H1 (cell line): ENCODE measurements around the gene GNAL. TPM values are rescaled to one million over a fixed set of nuclear protein-coding genes. Genes with fewer than 3 reads are reported as not detected.

Source experiments
- CBX8 ChIP-seq: fragments of 300-800, 300-1000 bp; sonication (generic); IDR thresholded peaks from 2 replicates; pipeline ENCODE4 v1.7.1; 2016; ENCODE audit warnings: low read depth, low read length, borderline replicate concordance
- EZH2 ChIP-seq: fragments of 200-600 bp; sonication (generic); IDR thresholded peaks from 2 replicates; pipeline ENCODE4 v1.7.1; 2012; ENCODE audit warnings: low read depth, mild to moderate bottlenecking, moderate library complexity, low read length, inconsistent platforms; ENCODE audit not compliant: severe bottlenecking
- GABPA ChIP-seq: IDR thresholded peaks from 2 replicates; pipeline ENCODE4 v1.6.1; 2011; ENCODE audit warnings: mild to moderate bottlenecking, low read length, moderate library complexity, borderline replicate concordance; ENCODE audit not compliant: insufficient read depth
- KDM5A ChIP-seq: fragments of 200-600 bp; IDR thresholded peaks from 2 replicates; pipeline ENCODE4 v1.7.1; 2012; ENCODE audit warnings: mild to moderate bottlenecking, low read length, inconsistent platforms, mixed read lengths
- MAX ChIP-seq: IDR thresholded peaks from 2 replicates; pipeline ENCODE4 v1.6.1; 2012; ENCODE audit warnings: inconsistent platforms
- POLR2AphosphoS5 ChIP-seq: IDR thresholded peaks from 2 replicates; pipeline ENCODE4 v1.6.1; 2011; ENCODE audit warnings: low read depth, low read length
- RXRA ChIP-seq: IDR thresholded peaks from 2 replicates; pipeline ENCODE4 v1.6.1; 2011; ENCODE audit warnings: low read depth, mild to moderate bottlenecking, low read length, moderate library complexity; ENCODE audit not compliant: insufficient read depth
- SIX5 ChIP-seq: IDR thresholded peaks from 2 replicates; pipeline ENCODE4 v1.6.1; 2011; ENCODE audit warnings: mild to moderate bottlenecking, low read depth, low read length
- TAF7 ChIP-seq: optimal IDR thresholded peaks from 2 replicates; pipeline ENCODE3; 2011; ENCODE audit warnings: low read depth, mild to moderate bottlenecking, inconsistent platforms, low read length, moderate library complexity, borderline replicate concordance
- USF2 ChIP-seq: IDR thresholded peaks from 2 replicates; pipeline ENCODE4 v1.6.1; 2011; ENCODE audit warnings: low read length, improper control_type of control experiment
- polyA plus RNA-seq, 7 experiments: library from polyadenylated mRNA; depleted of rRNA in 3 of 7; stranded (reverse) in 5 of 7; unstranded in 2 of 7; fragments of >200 nt in 5 of 7; fragments of 200-250 nt in 2 of 7; gene quantifications; 1 replicate in 5 of 7; 2 replicates in 1 of 7; 4 replicates in 1 of 7; pipeline versions ENCODE4 v1.2.1 to v1.2.3, GENCODE V29; 2011 to 2013; ENCODE audit warnings: missing spikeins in 2 of 7, mixed read lengths in 2 of 7
- total RNA-seq: library from RNA; stranded (reverse); fragmentation: NEBNext Ultra II Directional; extraction: Animal tissue kit (Norgen Biotek cat#: 25700); gene quantifications from 2 replicates; pipeline ENCODE4 v1.2.1, GENCODE V29; 2021

GNAL gene
- total and polyA plus RNA-seq, 2 of the 8 experiments (the other 6 are each of a cell fraction or from before 2014, with no cell fraction given) = 13.2 to 18.3 TPM

- TF ChIP-seq USF2 = no peak
- TF ChIP-seq MAX = no peak
- no peak for TF ChIP-seq KDM5A
- TF ChIP-seq CBX8 = no peak
- no peak for TF ChIP-seq TAF7
- TF ChIP-seq EZH2 = no peak
- no peak for TF ChIP-seq RXRA
- no peak for TF ChIP-seq SIX5
- TF ChIP-seq POLR2AphosphoS5 = no peak; the same call in 1 of the 2 replicates
- no peak for TF ChIP-seq GABPA
Measured at GRCh38 chr18:11808001-11808855, 119.2 kb downstream of the GNAL start (continued).
